Measurements from ENCODE around the gene CLPTM1L.

The CLPTM1L gene

DNA sequence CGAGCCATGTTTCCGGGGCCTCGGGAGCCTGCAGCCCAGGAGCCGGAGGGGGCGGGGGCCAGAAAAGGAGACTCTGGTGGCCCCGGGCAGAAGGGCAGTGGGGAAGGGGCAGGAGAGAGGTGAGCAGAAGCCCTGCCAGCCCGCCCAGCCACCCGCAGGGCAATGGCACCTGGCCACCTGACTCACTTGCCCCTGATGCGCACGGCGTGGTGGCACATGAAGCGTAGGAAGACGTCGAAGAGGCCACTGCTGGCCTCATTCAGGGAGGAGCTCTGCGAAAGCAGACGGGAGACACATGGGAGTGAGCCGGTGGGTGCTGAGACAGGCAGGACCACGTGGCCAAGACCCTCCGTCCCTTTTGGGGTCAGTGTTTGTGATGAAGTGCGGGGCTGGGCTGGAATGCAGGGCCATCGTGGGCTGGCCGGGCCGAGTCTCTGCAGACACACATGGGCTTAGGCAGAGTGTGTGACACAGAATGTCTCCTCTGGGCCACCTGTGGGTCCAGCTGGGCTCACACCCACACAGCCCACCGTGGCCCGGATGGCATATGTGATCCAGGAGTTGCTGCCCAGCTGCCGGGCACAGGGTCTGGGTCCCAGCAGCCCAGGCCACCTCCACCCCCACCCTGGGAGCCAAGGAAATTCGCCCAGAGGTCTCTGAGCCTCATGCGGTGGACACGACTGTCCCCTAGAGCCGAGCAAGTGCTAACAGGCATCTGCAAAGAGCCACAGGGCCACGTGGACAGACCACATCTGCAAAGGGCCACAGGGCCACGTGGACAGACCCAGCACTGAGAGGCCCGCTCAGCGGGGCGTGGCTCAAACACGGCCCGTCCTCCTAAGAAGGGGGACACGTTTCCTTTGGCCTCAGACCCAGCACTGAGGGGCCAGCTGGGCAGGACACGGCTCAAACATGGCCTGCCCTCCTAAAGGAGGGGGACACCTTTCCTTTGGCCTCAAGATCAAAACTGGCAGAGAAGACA lies 73.7 kb downstream of the CLPTM1L start:
- no peak for DNase-seq

GRCh38 chr5:1270426-1270825 lies 74.5 kb downstream of the CLPTM1L start:
- DNase-seq: no peak

- no peak for DNase-seq
These were observed 76.2 kb downstream of the CLPTM1L start for GRCh38 chr5:1268666-1269065.

- DNase-seq: no peak
These were observed 76.8 kb downstream of the CLPTM1L start for GRCh38 chr5:1268056-1268455.

All from activated CD4-positive, CD25-positive, alpha-beta regulatory T cell treated with anti-CD3 and anti-CD28 coated beads, Interleukin-2, amount 50 U/mL, for 72 hours (primary cell).